SK-N-SH (cell line): ENCODE data around the gene SND1. TPM values are rescaled to one million over a fixed set of nuclear protein-coding genes. Genes with fewer than 3 reads are reported as not detected.

Source experiments
- CTCF ChIA-PET: fragments of 300-600, 350-600 bp; formaldehyde crosslinking; extraction: SDS; loops from one replicate; lab custom pipeline; 2021; lab: Yijun Ruan, JAX
- POLR2A ChIA-PET: fragments of 350-600 bp; sonication (Branson Sonifier 250); formaldehyde crosslinking; extraction: SDS; loops from one replicate; lab custom pipeline; 2020; ENCODE audit warnings: antibody characterized with exemption, inconsistent platforms; lab: Yijun Ruan, JAX
- DNase-seq: peaks from one replicate; pipeline ENCODE4 v3.0.0; 2012
- H2AFZ ChIP-seq: fragments of 200-600 bp; sonication (generic); 2 replicates; pipeline ENCODE4 v1.8.1; 2016; ENCODE audit warnings: antibody characterized with exemption, mild to moderate bottlenecking, low read depth
- H3F3A ChIP-seq: fragments of 200-600 bp; sonication (generic); replicated peaks from 2 replicates; pipeline ENCODE3; 2016; ENCODE audit warnings: antibody characterized with exemption, mild to moderate bottlenecking; ENCODE audit not compliant: insufficient read depth
- H3K27ac ChIP-seq, 2 experiments: fragments of 200-500 bp in 1 of 2; fragments of 200-600 bp in 1 of 2; sonication (Bioruptor generic) in 1 of 2; sonication (generic), shearing (Covaris generic) in 1 of 2; 2 replicates each; pipeline versions ENCODE4 v1.5.1 to v1.6.1; 2014 to 2016; ENCODE audit warnings: low read depth in 2 of 2, inconsistent platforms in 1 of 2, low read length in 1 of 2, mild to moderate bottlenecking in 1 of 2, mixed read lengths in 1 of 2
- H3K27me3 ChIP-seq: fragments of 200-600 bp; sonication (generic), shearing (Covaris generic); 2 replicates; pipeline ENCODE4 v1.6.1; 2016; ENCODE audit warnings: mixed run types; ENCODE audit not compliant: insufficient read depth
- H3K36me3 ChIP-seq, 2 experiments: fragments of 200-500 bp in 1 of 2; fragments of 200-600 bp in 1 of 2; sonication (Bioruptor generic) in 1 of 2; sonication (generic) in 1 of 2; replicated peaks in 1 of 2; 2 replicates each; pipeline versions ENCODE3 to v1.5.1; 2014 to 2016; ENCODE audit warnings: low read length in 1 of 2, mild to moderate bottlenecking in 1 of 2; ENCODE audit not compliant: insufficient read depth in 2 of 2, control insufficient read depth in 1 of 2
- H3K4me1 ChIP-seq, 2 experiments: fragments of 200-500 bp in 1 of 2; fragments of 200-600 bp in 1 of 2; sonication (Bioruptor generic) in 1 of 2; sonication (generic), shearing (Covaris generic) in 1 of 2; 2 replicates each; pipeline versions ENCODE4 v1.5.1 to v1.6.1; 2014 to 2016; ENCODE audit warnings: low read depth in 1 of 2, low read length in 1 of 2, mixed run types in 1 of 2; ENCODE audit not compliant: insufficient read depth in 2 of 2, control insufficient read depth in 1 of 2
- H3K4me2 ChIP-seq: fragments of 200-600 bp; sonication (generic), shearing (Covaris generic); 2 replicates; pipeline ENCODE4 v1.6.1; 2017; ENCODE audit warnings: mixed run types
- H3K4me3 ChIP-seq, 2 experiments: fragments of 200-500 bp in 1 of 2; fragments of 200-600 bp in 1 of 2; sonication (Bioruptor generic) in 1 of 2; sonication (generic), shearing (Covaris generic) in 1 of 2; 2 replicates each; pipeline versions ENCODE4 v1.5.1 to v1.8.1; 2014 to 2016; ENCODE audit warnings: low read depth in 2 of 2, inconsistent platforms in 1 of 2, low read length in 1 of 2, mild to moderate bottlenecking in 1 of 2, mixed read lengths in 1 of 2, moderate library complexity in 1 of 2
- H3K79me2 ChIP-seq: fragments of 200-600 bp; sonication (generic); 2 replicates; pipeline ENCODE4 v1.8.1; 2017; ENCODE audit warnings: mild to moderate bottlenecking; ENCODE audit not compliant: insufficient read depth
- H3K9ac ChIP-seq: fragments of 200-600 bp; sonication (generic); 2 replicates; pipeline ENCODE4 v1.6.1; 2017; ENCODE audit warnings: mixed run types
- H3K9me2 ChIP-seq: fragments of 200-600 bp; sonication (generic); 2 replicates; pipeline ENCODE4 v1.6.1; 2017; ENCODE audit warnings: mixed run types
- H3K9me3 ChIP-seq: fragments of 200-600 bp; sonication (generic); 2 replicates; pipeline ENCODE4 v1.6.1; 2017; ENCODE audit warnings: mixed run types, mild to moderate bottlenecking, moderate library complexity
- H4K20me1 ChIP-seq: fragments of 200-600 bp; sonication (generic); 2 replicates; pipeline ENCODE4 v1.6.1; 2017; ENCODE audit warnings: mild to moderate bottlenecking, mixed run types; ENCODE audit not compliant: insufficient read depth
- CHD2 ChIP-seq: fragments of 150-350 bp; IDR thresholded peaks from 2 replicates; pipeline ENCODE4 v1.6.1; 2018; ENCODE audit warnings: low read length; ENCODE audit not compliant: partially characterized antibody
- FOSL2 ChIP-seq: IDR thresholded peaks from 2 replicates; pipeline ENCODE4 v1.4.0; 2012; ENCODE audit warnings: low read depth, mild to moderate bottlenecking, moderate library complexity, borderline replicate concordance
- FOXJ3 ChIP-seq: sonication (generic); formaldehyde crosslinking; IDR thresholded peaks from 2 replicates; pipeline ENCODE4 v1.5.1; 2020; ENCODE audit warnings: mild to moderate bottlenecking, missing genetic modification reagents
- FOXM1 ChIP-seq: IDR thresholded peaks from 2 replicates; pipeline ENCODE4 v1.4.0; 2012; ENCODE audit warnings: low read depth, mild to moderate bottlenecking
- GATA2 ChIP-seq: sonication (generic); formaldehyde crosslinking; IDR thresholded peaks from 2 replicates; pipeline ENCODE4 v1.5.0; 2020; ENCODE audit warnings: mild to moderate bottlenecking, missing genetic modification reagents
- JUND ChIP-seq: IDR thresholded peaks from 2 replicates; pipeline ENCODE4 v1.4.0; 2012
- MEF2A ChIP-seq: IDR thresholded peaks from 2 replicates; pipeline ENCODE4 v1.4.0; 2012; ENCODE audit warnings: low read depth, borderline replicate concordance
- NRF1 ChIP-seq: IDR thresholded peaks from 2 replicates; pipeline ENCODE4 v1.6.1; 2012; ENCODE audit warnings: low read depth, mild to moderate bottlenecking, low read length
- RAD21 ChIP-seq: IDR thresholded peaks from 2 replicates; pipeline ENCODE4 v1.6.1; 2012; ENCODE audit warnings: mild to moderate bottlenecking, low read length
- SMC3 ChIP-seq: IDR thresholded peaks from 2 replicates; pipeline ENCODE4 v1.6.1; 2012; ENCODE audit warnings: low read depth, low read length, improper control_type of control experiment
- USF1 ChIP-seq: IDR thresholded peaks from 2 replicates; pipeline ENCODE4 v1.4.0; 2012; ENCODE audit warnings: low read depth, borderline replicate concordance
- ZBTB33 ChIP-seq: IDR thresholded peaks from 2 replicates; pipeline ENCODE4 v1.4.0; 2012; ENCODE audit warnings: low read depth, borderline replicate concordance
- WGBS: methylation state at CpG from one replicate; pipeline ENCODE4 v1.1.6; 2017; ENCODE audit warnings: low lambda C conversion rate; 5-methylcytosine and 5-hydroxymethylcytosine counted together
- polyA plus RNA-seq, 3 experiments: library from polyadenylated mRNA; depleted of rRNA; stranded (reverse); fragments of >200 nt; gene quantifications; 2 replicates each; pipeline ENCODE4 v1.2.3, GENCODE V29; 2012
- TF ChIP-seq, protein P1 (sequence below): IDR thresholded peaks from 2 replicates; pipeline ENCODE4 v1.4.0; 2012; ENCODE audit warnings: low read depth

SND1 gene
- polyA plus RNA-seq, 1 of the 3 experiments (the other 2 are of a cell fraction), result 165 TPM

DNA sequence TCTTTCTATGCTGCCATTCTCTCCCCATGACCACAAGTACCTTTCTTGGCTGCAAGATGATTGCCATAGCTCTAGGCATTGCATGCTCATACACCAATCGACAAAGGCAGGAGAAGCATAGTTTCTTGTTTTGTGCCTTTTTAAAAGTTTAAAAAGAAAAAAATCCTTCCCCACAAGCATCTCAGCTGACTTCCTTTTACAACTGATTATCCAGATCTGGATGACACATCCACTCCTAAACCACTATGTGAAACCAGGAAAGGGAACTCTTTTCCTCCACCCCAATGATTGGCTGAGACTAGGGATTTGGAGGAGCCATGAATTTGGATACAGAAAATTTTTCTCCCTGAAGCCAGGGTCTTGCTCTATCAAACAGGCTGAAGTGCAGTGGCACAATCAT lies 393.8 kb downstream of the SND1 start:
- peaks cover 30% of the 10 kb centered on the region for H4K20me1 ChIP-seq
- H3K79me2 ChIP-seq, result peaks cover 5% of the 10 kb centered on the region; the same call in 1 of the 2 replicates
- H3K4me3 ChIP-seq, result no peak overlapping the region
- DNase-seq, result no peak
- H2AFZ ChIP-seq, result no peak overlapping the region
- peaks cover 8 to 10% of the 10 kb centered on the region in 2 experiments for H3K36me3 ChIP-seq
- CTCF ChIA-PET, result interaction anchor here (0.7 to 3.7 kb wide), 12 partner anchors 10 to 337 kb away, joined by 3 to 43 read pairs (median 4); no protein-coding TSS in a partner anchor
- POLR2A ChIA-PET, result no interaction called here
- TF ChIP-seq FOSL2 (peak; percentile 18; the same call in 1 of the 2 replicates), JUND (no peak)
- peaks cover 3% of the 10 kb centered on the region for H3F3A ChIP-seq
- no peak overlapping the region for H3K9ac ChIP-seq
- H3K4me1 ChIP-seq, result peaks cover 9 to 10% of the 10 kb centered on the region in 2 experiments; a peak in 1 of 4 replicates
- H3K27me3 ChIP-seq, result no peaks in the 10 kb centered on the region
- WGBS, result 100% methylated on average over 1 of the region's 1 CpG
- no peaks in the 10 kb centered on the region for H3K9me3 ChIP-seq
- no peak overlapping the region for H3K4me2 ChIP-seq
- no peaks in the 10 kb centered on the region for H3K9me2 ChIP-seq
- H3K27ac ChIP-seq, result no peak overlapping the region

DNA sequence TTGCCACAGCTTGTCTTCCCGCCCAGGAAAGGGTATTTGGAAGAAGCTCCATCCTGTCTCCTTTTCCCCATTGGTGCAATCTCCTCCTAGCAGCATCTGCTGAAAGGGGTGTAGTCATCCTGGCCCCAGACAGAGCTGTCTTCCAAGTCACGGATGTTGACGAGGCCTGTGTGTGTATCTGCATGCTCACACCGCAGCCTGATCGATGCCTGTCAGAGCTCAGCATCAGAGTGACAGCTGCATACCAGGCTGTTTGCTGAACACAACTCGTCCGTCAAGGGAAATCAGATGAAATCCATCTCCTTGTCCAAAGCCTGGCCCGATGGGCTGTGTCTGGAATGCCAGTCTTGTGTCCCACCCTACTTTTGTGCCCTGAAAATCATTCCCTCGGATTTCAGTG lies 400.4 kb downstream of the SND1 start:
- Histone ChIP-seq H3K9ac (no peak overlapping the region), H3K79me2 (0 out of 2 replicates have a peak, but pooled peaks cover 3% of the 10 kb centered on the region), H3K4me2 (no peak overlapping the region), H4K20me1 (peaks cover 7% of the 10 kb centered on the region), H3K27ac (peak overlapping the region in 1 of 2 experiments; percentile 48; a peak in 1 of 4 replicates), H3K9me2 (no peaks in the 10 kb centered on the region), H3K9me3 (no peaks in the 10 kb centered on the region), H3K36me3 (peaks cover 0 to 3% of the 10 kb centered on the region in 2 experiments), H3F3A (peaks cover 5% of the 10 kb centered on the region), H3K27me3 (no peaks in the 10 kb centered on the region), H3K4me1 (peaks cover 4 to 50% of the 10 kb centered on the region in 2 experiments; a peak in 3 of 4 replicates), H2AFZ (no peak overlapping the region), H3K4me3 (no peak overlapping the region)
- no peak for DNase-seq
- ChIA-PET CTCF (interaction anchor here (0.6 to 3.3 kb wide), 11 partner anchors 9 to 1039 kb away, joined by 3 to 14 read pairs (median 5); no protein-coding TSS in a partner anchor), POLR2A (interaction anchor here (1.0 kb wide), 1 partner anchor 9 kb away, joined by 3 read pairs; no protein-coding TSS in a partner anchor)
- WGBS, result 93% methylated on average over 6 of the region's 9 CpGs
- no peak for TF ChIP-seq MEF2A
- TF ChIP-seq GATA2 (CRISPR knock-in tag), result no peak
- no peak for TF ChIP-seq ZBTB33
- TF ChIP-seq CHD2, result no peak
- TF ChIP-seq USF1, result no peak
- TF ChIP-seq JUND, result no peak
- no peak for TF ChIP-seq FOXM1
- no peak for TF ChIP-seq NRF1
- TF ChIP-seq, protein P1, sequence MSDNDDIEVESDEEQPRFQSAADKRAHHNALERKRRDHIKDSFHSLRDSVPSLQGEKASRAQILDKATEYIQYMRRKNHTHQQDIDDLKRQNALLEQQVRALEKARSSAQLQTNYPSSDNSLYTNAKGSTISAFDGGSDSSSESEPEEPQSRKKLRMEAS, result no peak
- TF ChIP-seq RAD21, result no peak
- no peak for TF ChIP-seq FOXJ3 (CRISPR knock-in tag)
- no peak for TF ChIP-seq FOSL2
- TF ChIP-seq SMC3, result no peak
